Epithelial cell of esophagus (primary cell): Measurements from ENCODE around the gene NELFB.
A peak's percentile ranks its signal among the peaks of the same experiment; 100 is the strongest.

Experiments used
- DNase-seq: peaks from one replicate; pipeline ENCODE4 v3.0.0; 2010; ENCODE audit warnings: low read depth
- H3K4me3 ChIP-seq: 2 replicates; pipeline ENCODE4 v1.5.1; 2011; ENCODE audit warnings: mild to moderate bottlenecking, low read length, control low read depth
- TF ChIP-seq, protein P1 (sequence below): IDR thresholded peaks from 2 replicates; pipeline ENCODE4 v1.5.1; 2011; ENCODE audit warnings: low read depth, mild to moderate bottlenecking, low read length, control low read depth, inconsistent platforms; ENCODE audit not compliant: insufficient read depth; ENCODE audit errors: missing control alignments

NELFB gene

DNA sequence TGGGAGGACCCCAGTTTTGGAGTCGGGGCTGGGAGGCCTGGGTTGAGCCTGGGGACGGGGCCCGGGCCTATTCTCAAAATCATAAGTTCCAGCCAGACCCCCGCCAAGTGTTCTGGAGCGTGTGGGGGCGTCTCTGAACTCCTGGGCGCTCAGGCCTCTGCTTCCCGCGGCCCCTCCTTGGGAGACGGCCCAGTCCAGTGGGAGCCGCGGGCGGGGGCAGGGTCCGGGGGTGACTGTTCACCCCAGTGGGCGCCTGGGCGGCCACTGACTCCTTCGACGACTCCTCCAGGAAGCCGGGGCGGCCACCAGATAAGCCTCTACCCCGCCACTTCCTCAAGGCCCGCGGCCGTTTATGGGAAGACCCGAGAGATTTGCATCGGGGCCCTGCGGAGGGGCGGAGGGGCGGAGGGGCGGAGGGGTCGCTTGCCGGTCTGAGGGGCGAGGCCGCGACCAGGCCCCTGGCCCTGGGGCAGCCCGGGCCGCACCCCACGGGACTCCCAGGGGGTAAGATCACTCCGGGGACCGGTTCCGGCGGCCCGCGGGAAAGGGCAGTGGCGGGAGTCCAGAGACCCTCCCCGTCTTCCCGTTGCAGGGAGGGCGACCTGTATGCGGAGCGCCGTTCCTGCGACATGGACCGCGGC lies 23.1 kb downstream of the NELFB start:
- peak overlapping the region; percentile 72 for H3K4me3 ChIP-seq
- TF ChIP-seq, protein P1, sequence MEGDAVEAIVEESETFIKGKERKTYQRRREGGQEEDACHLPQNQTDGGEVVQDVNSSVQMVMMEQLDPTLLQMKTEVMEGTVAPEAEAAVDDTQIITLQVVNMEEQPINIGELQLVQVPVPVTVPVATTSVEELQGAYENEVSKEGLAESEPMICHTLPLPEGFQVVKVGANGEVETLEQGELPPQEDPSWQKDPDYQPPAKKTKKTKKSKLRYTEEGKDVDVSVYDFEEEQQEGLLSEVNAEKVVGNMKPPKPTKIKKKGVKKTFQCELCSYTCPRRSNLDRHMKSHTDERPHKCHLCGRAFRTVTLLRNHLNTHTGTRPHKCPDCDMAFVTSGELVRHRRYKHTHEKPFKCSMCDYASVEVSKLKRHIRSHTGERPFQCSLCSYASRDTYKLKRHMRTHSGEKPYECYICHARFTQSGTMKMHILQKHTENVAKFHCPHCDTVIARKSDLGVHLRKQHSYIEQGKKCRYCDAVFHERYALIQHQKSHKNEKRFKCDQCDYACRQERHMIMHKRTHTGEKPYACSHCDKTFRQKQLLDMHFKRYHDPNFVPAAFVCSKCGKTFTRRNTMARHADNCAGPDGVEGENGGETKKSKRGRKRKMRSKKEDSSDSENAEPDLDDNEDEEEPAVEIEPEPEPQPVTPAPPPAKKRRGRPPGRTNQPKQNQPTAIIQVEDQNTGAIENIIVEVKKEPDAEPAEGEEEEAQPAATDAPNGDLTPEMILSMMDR: no peak
- peak; percentile 31 for DNase-seq

DNA sequence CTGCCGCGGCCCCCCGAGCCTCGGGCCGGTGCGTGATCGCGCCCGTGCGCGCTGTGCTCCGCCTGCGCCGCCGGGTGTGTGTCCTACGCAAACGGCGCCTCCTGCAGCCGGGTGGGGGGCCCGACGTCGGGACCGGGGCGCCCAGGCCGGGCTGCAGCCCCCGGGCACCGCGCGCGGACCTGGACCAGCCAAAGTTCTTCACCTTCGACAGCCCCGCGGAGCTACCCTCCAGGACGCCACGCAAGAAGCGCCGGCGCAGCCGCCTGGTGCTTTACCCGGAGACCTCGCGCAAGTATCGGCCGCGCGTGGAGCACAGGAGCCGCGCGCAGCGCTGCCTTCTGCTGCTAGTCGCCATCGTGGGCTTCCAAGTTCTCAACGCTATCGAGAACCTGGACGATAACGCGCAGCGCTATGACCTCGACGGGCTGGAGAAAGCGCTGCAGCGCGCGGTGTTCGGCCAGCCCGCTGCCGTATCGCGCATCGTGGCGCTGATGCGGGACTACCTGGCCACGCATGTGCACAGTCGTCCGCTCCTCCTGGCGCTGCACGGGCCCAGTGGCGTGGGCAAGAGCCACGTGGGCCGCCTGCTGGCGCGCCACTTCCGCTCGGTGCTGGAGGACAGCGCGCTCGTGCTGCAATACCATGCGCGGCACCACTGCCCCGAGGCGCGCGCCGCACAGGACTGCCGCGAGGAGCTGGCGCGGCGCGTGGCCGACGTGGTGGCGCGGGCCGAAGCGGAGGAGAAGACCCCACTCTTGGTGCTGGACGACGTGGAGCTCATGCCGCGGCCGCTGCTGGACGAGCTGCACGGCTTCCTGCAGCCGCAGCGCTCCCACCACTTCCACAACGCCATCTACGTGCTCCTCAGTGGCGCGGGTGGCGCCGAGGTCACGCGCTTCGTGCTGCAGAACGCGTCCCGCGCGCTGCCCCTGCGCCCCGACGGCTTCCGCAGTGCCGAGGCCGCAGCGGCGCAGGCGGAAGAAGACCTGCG lies 23.9 kb downstream of the NELFB start:
- H3K4me3 ChIP-seq: peak overlapping the region; percentile 72
- DNase-seq: no peak
- TF ChIP-seq, protein P1: no peak

DNA sequence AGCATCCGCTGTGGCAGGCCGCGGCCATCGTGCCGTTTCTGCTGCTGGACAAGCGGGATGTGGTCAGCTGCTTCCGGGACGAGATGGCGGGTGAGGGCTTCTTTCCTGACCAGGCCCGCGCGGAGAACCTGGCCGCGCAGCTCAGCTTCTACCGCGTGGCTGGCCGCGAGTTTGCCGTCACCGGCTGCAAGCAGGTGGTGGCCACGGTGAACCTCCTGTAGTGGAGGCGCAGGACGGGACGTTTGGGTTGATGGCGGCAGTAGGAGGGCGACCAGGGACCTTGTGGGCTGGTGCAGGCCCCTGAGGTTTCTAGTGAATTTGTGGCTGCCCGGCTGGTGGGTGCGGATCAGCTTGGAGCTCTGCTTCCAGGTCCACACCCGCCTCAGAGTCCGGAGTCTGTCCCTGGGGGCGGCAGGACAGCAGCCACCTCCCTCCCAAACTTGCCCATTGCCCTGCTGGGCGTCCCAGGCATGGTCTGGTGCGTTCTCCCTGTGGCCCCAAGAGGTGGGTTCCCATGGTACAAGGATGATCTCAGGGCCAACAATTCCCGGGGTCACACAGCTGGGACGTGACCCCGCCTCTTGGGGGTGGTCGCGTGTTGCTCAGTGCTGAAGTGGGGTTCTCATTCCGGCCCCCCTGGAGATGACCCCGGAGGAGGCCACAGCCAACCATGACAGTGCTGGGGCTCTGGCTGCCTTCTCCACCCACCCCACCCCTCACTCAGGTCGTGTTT lies 24.8 kb downstream of the NELFB start:
- no peak for DNase-seq
- H3K4me3 ChIP-seq: no peak overlapping the region
- TF ChIP-seq, protein P1: no peak

DNA sequence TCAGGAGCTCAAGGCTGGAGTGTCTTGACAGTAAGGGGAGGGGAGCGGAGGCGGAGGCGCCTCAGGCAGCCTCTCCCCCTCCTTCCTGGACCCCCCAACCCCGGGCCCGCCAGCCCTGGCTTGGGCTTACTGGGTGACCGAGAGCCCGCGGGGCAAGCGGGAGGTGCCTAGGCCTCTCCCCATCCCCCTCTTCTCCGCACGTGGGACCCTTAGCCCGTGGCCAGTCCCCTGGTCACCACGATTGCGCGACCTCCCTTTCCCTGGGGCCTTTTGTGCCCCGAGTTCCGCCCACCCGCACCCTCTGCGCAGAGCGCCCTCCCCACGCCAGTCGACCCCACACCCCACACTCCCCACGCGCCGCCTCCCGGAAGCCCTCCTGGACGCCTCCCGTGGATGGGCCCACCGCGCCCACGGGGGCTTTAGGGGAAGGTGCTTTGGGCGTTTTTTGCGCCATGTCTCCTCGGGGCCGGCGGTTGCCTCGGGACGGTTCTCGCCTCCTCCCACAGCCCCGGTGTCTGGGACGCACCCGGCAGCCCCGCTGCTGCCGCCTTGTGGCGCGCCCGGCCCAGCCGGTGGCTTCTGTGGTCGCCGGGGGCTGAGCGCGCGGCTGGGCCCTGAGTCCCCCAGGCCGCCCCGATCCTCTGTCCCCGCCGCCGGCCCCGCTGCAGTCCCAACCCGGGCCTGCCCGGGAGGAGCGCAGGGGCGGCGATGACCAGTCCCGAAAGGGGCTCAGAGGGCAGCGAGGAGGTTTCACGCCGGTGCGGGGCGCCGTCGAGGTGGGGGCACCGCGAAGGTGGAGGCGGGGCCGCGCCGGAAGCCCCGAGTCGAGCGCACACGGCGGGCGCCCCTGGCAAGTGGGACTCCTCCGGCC lies 25.6 kb downstream of the NELFB start:
- TF ChIP-seq, protein P1: peak; percentile 34
- peak; percentile 35 for DNase-seq
- no peak overlapping the region for H3K4me3 ChIP-seq

DNA sequence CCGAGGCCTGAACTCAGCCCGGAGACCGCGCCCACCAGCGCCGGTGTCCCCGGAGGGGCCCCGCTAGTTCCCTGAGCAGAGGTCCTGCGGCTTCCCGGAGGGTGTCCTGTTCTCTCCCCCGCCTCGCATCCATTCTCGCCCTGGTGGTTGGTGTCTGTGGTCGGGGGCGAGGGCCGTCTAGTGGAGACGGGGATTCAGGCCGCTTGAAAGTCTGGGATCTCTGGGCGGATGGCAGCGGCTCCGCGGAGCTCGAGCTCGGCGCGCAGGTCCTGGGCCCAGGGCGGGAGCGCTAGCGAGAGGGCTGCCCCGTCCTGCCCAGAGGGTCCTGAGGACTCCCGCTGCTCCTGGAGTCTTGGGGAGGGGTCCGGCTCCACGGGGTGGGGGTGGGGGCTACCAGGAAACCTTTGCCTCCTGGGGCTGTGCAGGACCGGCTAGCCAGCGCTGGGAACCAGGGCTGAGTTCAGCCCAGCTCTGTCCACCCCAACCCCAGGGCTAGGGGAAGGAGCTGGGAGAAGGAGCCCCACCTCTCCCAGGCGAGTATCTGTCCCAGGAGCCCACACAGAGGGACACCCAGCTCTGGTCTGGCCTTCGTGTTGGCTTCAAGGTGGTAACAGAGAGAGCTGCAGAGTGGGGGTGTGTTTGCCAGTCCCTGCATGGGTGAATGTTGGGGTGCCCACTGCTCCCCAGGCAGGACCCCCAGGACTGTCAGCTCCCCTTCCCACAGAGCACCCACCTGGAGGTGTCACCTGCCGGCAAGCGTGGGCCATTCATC lies 26.4 kb downstream of the NELFB start:
- TF ChIP-seq, protein P1: no peak

More for the DNA sequence above, 26.4 kb downstream of the NELFB start:
- no peak for DNase-seq
- no peak overlapping the region for H3K4me3 ChIP-seq
